Left renal cortex interstitium (tissue), 4 donors: ENCODE data around the gene IKZF1. TPM values are rescaled to one million over a fixed set of nuclear protein-coding genes. Genes with fewer than 3 reads are reported as not detected.
"Not testable (repeated sequence)": the region's sequence is repeated elsewhere in the genome, so short reads cannot be mapped to it uniquely, and the experiment has no call there.

Source experiments
- DNase-seq, 4 donors: peaks; one replicate each; pipeline ENCODE4 v3.0.0-alpha.2; 2013; ENCODE audit warnings: low read depth in 4 of 4, low spot score in 2 of 4, missing footprints in 1 of 4
- polyA plus RNA-seq, 4 donors: library from polyadenylated mRNA; unstranded; fragments of 120-200 nt; gene quantifications; one replicate each; pipeline ENCODE4 v1.2.1, GENCODE V29; 2013; ENCODE audit not compliant: insufficient read length in 4 of 4

IKZF1 gene
- polyA plus RNA-seq, 4 donors: 1.3 to 2.5 (median 1.5) TPM

GRCh38 chr7:50331564-50332208 lies 27.2 kb downstream of the IKZF1 start:
- DNase-seq: no peak

- DNase-seq: no peak
These were observed 28.0 kb downstream of the IKZF1 start for GRCh38 chr7:50332241-50333165.

GRCh38 chr7:50333221-50333651 lies 28.7 kb downstream of the IKZF1 start:
- no peak for DNase-seq

- DNase-seq: no peak
These were observed 30.0 kb downstream of the IKZF1 start for GRCh38 chr7:50334341-50334994.

GRCh38 chr7:50335230-50335794 lies 30.8 kb downstream of the IKZF1 start:
- DNase-seq: no peak

- no peak for DNase-seq
These were observed 31.6 kb downstream of the IKZF1 start for GRCh38 chr7:50335795-50336754.

- DNase-seq: no peak
These were observed 32.6 kb downstream of the IKZF1 start for GRCh38 chr7:50336894-50337703.

GRCh38 chr7:50339472-50339871 lies 35.0 kb downstream of the IKZF1 start:
- DNase-seq: not testable (repeated sequence)

- DNase-seq: no peak
These were observed 35.5 kb downstream of the IKZF1 start for GRCh38 chr7:50339990-50340500.

- DNase-seq: no peak
These were observed 37.2 kb downstream of the IKZF1 start for GRCh38 chr7:50341724-50342123.

- no peak for DNase-seq
These were observed 38.1 kb downstream of the IKZF1 start for GRCh38 chr7:50342616-50343114.

- no peak for DNase-seq
These were observed 42.3 kb downstream of the IKZF1 start for GRCh38 chr7:50346545-50347497.

GRCh38 chr7:50347693-50348092 lies 43.2 kb downstream of the IKZF1 start:
- DNase-seq: no peak

- DNase-seq: no peak
These were observed 44.1 kb downstream of the IKZF1 start for GRCh38 chr7:50348469-50349162.

- no peak for DNase-seq
These were observed 44.9 kb downstream of the IKZF1 start for GRCh38 chr7:50349399-50349798.

GRCh38 chr7:50349963-50350944 lies 45.7 kb downstream of the IKZF1 start:
- DNase-seq: no peak
